Trophoblast cell (in vitro differentiated cells and primary cell): ENCODE results near the gene CDK8.

Source experiments
- DNase-seq, 2 donors: peaks; one replicate each; pipeline ENCODE4 v3.0.0-alpha.2; 2016
- H2AFZ ChIP-seq: 2 replicates; pipeline ENCODE4 v1.6.1; 2013; ENCODE audit warnings: low read length, moderate library complexity, mild to moderate bottlenecking; ENCODE audit not compliant: insufficient read depth, poor library complexity
- H2AK5ac ChIP-seq: 2 replicates; pipeline ENCODE4 v1.6.1; 2013; ENCODE audit warnings: mild to moderate bottlenecking, low read length
- H2BK120ac ChIP-seq: 2 replicates; pipeline ENCODE4 v1.6.1; 2013; ENCODE audit warnings: low read length, mild to moderate bottlenecking, moderate library complexity; ENCODE audit not compliant: insufficient read depth, poor library complexity
- H2BK12ac ChIP-seq: 2 replicates; pipeline ENCODE4 v1.6.1; 2013; ENCODE audit warnings: mild to moderate bottlenecking, low read length, moderate library complexity
- H2BK5ac ChIP-seq: 2 replicates; pipeline ENCODE4 v1.6.1; 2013; ENCODE audit warnings: low read length, low read depth, moderate library complexity, mild to moderate bottlenecking; ENCODE audit not compliant: poor library complexity
- H3K14ac ChIP-seq: 2 replicates; pipeline ENCODE4 v1.6.1; 2013; ENCODE audit warnings: mild to moderate bottlenecking, low read length
- H3K18ac ChIP-seq: 2 replicates; pipeline ENCODE4 v1.6.1; 2013; ENCODE audit warnings: mild to moderate bottlenecking, low read length
- H3K23ac ChIP-seq: 2 replicates; pipeline ENCODE4 v1.6.1; 2013; ENCODE audit warnings: low read length
- H3K27ac ChIP-seq: 2 replicates; pipeline ENCODE4 v1.5.1; 2013; ENCODE audit warnings: low read depth, mild to moderate bottlenecking, inconsistent platforms, low read length, moderate library complexity
- H3K27me3 ChIP-seq: 2 replicates; pipeline ENCODE4 v1.6.1; 2013; ENCODE audit warnings: inconsistent platforms, mild to moderate bottlenecking, low read length, moderate library complexity; ENCODE audit not compliant: insufficient read depth
- H3K36me3 ChIP-seq, 2 experiments: 1 replicate in 1 of 2; 2 replicates in 1 of 2; pipeline ENCODE4 v1.6.1; 2013; ENCODE audit warnings: low read length in 2 of 2, mild to moderate bottlenecking in 2 of 2, moderate library complexity in 1 of 2; ENCODE audit not compliant: insufficient read depth in 2 of 2, control insufficient read depth in 1 of 2
- H3K4ac ChIP-seq: 2 replicates; pipeline ENCODE4 v1.6.1; 2013; ENCODE audit warnings: low read depth, mild to moderate bottlenecking, low read length, moderate library complexity
- H3K4me1 ChIP-seq, 2 experiments: 1 replicate in 1 of 2; 2 replicates in 1 of 2; pipeline ENCODE4 v1.6.1; 2013; ENCODE audit warnings: low read length in 2 of 2, mild to moderate bottlenecking in 2 of 2, moderate library complexity in 1 of 2; ENCODE audit not compliant: insufficient read depth in 2 of 2, control insufficient read depth in 1 of 2
- H3K4me2 ChIP-seq: 2 replicates; pipeline ENCODE4 v1.6.1; 2013; ENCODE audit warnings: inconsistent platforms, mild to moderate bottlenecking, low read length, moderate library complexity
- H3K4me3 ChIP-seq: 2 replicates; pipeline ENCODE4 v1.5.1; 2013; ENCODE audit warnings: mild to moderate bottlenecking, low read depth, low read length, inconsistent platforms
- H3K79me1 ChIP-seq: one replicate; pipeline ENCODE4 v1.6.1; 2013; ENCODE audit warnings: low read length
- H3K79me2 ChIP-seq: 2 replicates; pipeline ENCODE4 v1.6.1; 2013; ENCODE audit warnings: low read length, mild to moderate bottlenecking; ENCODE audit not compliant: control insufficient read depth, insufficient read depth, poor library complexity
- H3K9ac ChIP-seq: 2 replicates; pipeline ENCODE4 v1.6.1; 2013; ENCODE audit warnings: mild to moderate bottlenecking, low read length
- H3K9me3 ChIP-seq: 2 replicates; pipeline ENCODE4 v1.6.1; 2013; ENCODE audit warnings: low read depth, mild to moderate bottlenecking, control low read depth, inconsistent platforms, low read length; ENCODE audit not compliant: insufficient read depth
- H4K12ac ChIP-seq: 2 replicates; pipeline ENCODE4 v1.6.1; 2013; ENCODE audit warnings: low read depth, mild to moderate bottlenecking, low read length, moderate library complexity
- H4K8ac ChIP-seq: 2 replicates; pipeline ENCODE4 v1.6.1; 2013; ENCODE audit warnings: low read depth, mild to moderate bottlenecking, low read length, moderate library complexity
- H4K91ac ChIP-seq: one replicate; pipeline ENCODE4 v1.6.1; 2013; ENCODE audit warnings: low read depth, mild to moderate bottlenecking, low read length, moderate library complexity
- WGBS: extraction: QIAGEN DNeasy Blood & Tissue Kit; methylation state at CpG from one replicate; pipeline ENCODE4 v1.1.7; 2013; ENCODE audit warnings: missing lambda C conversion rate; ENCODE audit not compliant: insufficient read length, insufficient coverage; ENCODE audit errors: extremely low coverage; 5-methylcytosine and 5-hydroxymethylcytosine counted together

Gene CDK8

DNA sequence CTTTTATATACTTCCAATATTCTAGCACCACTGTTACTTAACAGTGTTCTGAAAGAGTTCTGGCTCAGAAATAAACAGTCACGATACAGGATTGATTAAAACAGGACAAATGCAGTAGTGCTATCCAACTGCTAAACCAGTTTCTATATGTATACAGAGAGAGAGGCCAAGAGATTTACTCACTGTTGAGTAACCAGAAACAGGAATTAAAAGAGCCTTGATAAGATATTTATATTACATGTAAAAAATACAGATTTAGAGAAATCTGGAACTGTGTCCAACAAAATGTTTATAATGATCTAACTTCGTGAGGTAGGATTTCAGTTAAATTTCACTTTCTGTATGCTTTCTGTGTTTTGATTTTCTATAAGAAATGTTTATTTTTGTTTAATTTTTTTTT is 116.6 kb downstream of the CDK8 start:
- Histone ChIP-seq H3K79me2 (no peaks in the 10 kb centered on the region), H3K79me1 (no peaks in the 10 kb centered on the region), H3K27ac (no peak overlapping the region), H3K27me3 (no peaks in the 10 kb centered on the region), H4K91ac (no peak overlapping the region), H2AFZ (no peak overlapping the region), H3K9ac (no peak overlapping the region), H3K9me3 (no peaks in the 10 kb centered on the region), H3K14ac (no peak overlapping the region), H3K18ac (no peak overlapping the region), H3K4me3 (no peak overlapping the region), H4K12ac (no peak overlapping the region), H3K4me1 (no peaks in the 10 kb centered on the region), H4K8ac (no peak overlapping the region), H3K4me2 (no peak overlapping the region), H2BK12ac (no peak overlapping the region), H3K36me3 (no peaks in the 10 kb centered on the region), H2BK5ac (no peak overlapping the region), H2BK120ac (no peak overlapping the region), H2AK5ac (no peak overlapping the region), H3K4ac (no peak overlapping the region), H3K23ac (no peak overlapping the region)
- no peak for DNase-seq
- no CpG with 5 or more reads among the region's 2 CpGs for WGBS

DNA sequence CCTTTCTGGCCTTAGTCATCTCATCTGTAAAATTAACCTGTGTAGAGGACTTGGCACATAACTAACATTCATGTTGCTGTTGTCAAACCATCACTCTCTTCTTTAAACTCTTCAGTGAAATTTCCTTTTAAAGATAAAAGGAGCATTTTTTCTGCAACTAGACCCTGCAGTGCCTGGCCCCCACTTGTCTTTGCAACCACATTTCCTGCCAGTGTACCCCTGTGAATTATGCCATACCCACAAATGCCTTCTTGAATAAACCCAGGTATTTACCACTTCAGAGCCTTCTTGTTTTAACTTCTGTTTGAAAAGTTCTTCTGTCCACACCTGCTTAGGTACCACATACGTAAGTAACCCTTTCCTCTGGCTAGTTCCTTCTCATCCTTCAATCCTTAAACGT is 118.8 kb downstream of the CDK8 start:
- Histone ChIP-seq H3K4me1 (no peaks in the 10 kb centered on the region), H2AFZ (no peak overlapping the region), H4K8ac (no peak overlapping the region), H3K27me3 (no peaks in the 10 kb centered on the region), H3K4me3 (no peak overlapping the region), H3K36me3 (no peaks in the 10 kb centered on the region), H3K4ac (no peak overlapping the region), H2BK5ac (no peak overlapping the region), H3K9me3 (no peaks in the 10 kb centered on the region), H3K9ac (no peak overlapping the region), H3K79me2 (no peaks in the 10 kb centered on the region), H2AK5ac (no peak overlapping the region), H4K91ac (no peak overlapping the region), H3K18ac (no peak overlapping the region), H2BK12ac (no peak overlapping the region), H3K23ac (no peak overlapping the region), H4K12ac (no peak overlapping the region), H3K4me2 (no peak overlapping the region), H3K14ac (no peak overlapping the region), H3K27ac (no peak overlapping the region), H3K79me1 (no peaks in the 10 kb centered on the region), H2BK120ac (no peak overlapping the region)
- DNase-seq: no peak
- WGBS: no CpG with 5 or more reads among the region's 2 CpGs

DNA sequence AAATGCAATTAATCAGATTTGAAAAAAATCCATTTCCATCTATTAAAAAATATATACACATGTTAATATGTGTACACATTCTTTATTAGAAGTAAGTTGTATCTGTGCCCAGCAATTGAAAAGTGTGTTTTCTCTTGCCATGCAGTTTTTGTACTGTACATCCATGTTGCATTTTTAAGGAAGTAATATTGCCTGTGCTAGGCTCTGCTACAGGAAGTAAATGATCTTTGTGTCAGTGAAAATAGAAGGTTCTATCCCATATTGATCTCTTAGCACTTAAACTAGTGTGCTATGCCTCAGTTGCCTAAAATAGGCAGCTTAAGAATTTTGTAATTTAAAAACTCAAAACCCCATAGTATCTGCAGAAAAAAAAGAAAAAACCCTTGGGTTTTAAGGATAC is 122.5 kb downstream of the CDK8 start:
- H3K4me3 ChIP-seq: no peak overlapping the region
- no peak overlapping the region for H2BK12ac ChIP-seq
- no peaks in the 10 kb centered on the region for H3K27me3 ChIP-seq
- no peak overlapping the region for H2AFZ ChIP-seq
- no peak overlapping the region for H3K4ac ChIP-seq
- no peak overlapping the region for H3K4me2 ChIP-seq
- H3K9ac ChIP-seq: no peak overlapping the region
- H3K79me2 ChIP-seq: no peaks in the 10 kb centered on the region
- H2AK5ac ChIP-seq: no peak overlapping the region
- no peaks in the 10 kb centered on the region for H3K9me3 ChIP-seq
- no peaks in the 10 kb centered on the region for H3K4me1 ChIP-seq
- no peak overlapping the region for H4K91ac ChIP-seq
- H3K23ac ChIP-seq: no peak overlapping the region
- H2BK5ac ChIP-seq: no peak overlapping the region
- H4K8ac ChIP-seq: no peak overlapping the region
- H3K14ac ChIP-seq: no peak overlapping the region
- no peak overlapping the region for H3K18ac ChIP-seq
- no peaks in the 10 kb centered on the region for H3K36me3 ChIP-seq
- H4K12ac ChIP-seq: no peak overlapping the region
- no peak overlapping the region for H2BK120ac ChIP-seq
- no peak overlapping the region for H3K27ac ChIP-seq
- no peak for DNase-seq
- H3K79me1 ChIP-seq: no peaks in the 10 kb centered on the region

DNA sequence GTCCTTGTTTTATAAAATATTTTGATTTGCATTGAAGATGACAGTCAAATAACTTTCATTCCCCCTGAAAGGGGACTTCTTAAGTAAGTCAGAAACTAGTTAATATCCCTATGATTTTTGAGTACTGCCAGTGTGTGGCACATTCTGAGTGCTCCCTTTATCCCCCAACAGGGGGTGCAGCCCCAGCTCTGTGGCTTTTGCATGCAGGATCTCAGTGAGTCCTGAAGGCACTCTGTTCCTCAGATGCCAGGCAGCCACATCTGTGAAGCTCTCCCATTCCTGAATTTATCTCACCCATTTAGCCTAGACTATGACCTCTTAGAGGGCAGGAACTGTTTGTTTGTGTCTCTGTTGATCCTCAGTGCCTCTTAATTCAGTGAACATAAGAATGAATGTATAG is 123.1 kb downstream of the CDK8 start:
- Histone ChIP-seq H3K9me3 (no peaks in the 10 kb centered on the region), H3K36me3 (no peaks in the 10 kb centered on the region), H3K23ac (no peak overlapping the region), H3K27ac (no peak overlapping the region), H4K12ac (no peak overlapping the region), H2AFZ (no peak overlapping the region), H4K91ac (no peak overlapping the region), H2BK12ac (no peak overlapping the region), H3K18ac (no peak overlapping the region), H3K14ac (no peak overlapping the region), H3K27me3 (no peaks in the 10 kb centered on the region), H3K4ac (no peak overlapping the region), H3K79me2 (no peaks in the 10 kb centered on the region), H3K4me1 (no peaks in the 10 kb centered on the region), H2BK120ac (no peak overlapping the region), H3K4me3 (no peak overlapping the region), H2AK5ac (no peak overlapping the region), H3K4me2 (no peak overlapping the region), H3K9ac (no peak overlapping the region), H2BK5ac (no peak overlapping the region), H4K8ac (no peak overlapping the region), H3K79me1 (no peaks in the 10 kb centered on the region)
- peak in 1 of 2 donors; percentile 48 for DNase-seq

DNA sequence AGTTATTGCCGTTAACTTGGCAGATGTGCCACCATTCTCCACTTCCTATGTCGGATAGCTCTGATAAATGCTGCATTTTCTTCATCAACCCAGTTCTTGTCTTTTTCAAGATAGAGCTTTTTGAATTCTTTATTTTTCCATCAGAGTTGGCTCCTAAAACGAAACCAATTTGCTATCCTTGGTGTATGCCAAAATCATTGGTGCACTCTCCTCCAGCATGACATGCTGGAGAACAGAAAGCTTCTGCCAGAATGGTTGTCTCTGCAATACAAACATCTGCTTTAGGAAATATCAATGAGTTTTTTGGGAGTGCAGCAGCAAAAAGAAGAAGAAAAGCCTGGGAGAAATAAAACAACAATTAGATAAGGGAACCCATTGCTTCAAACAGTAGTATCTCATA is 124.2 kb downstream of the CDK8 start:
- no peak overlapping the region for H4K12ac ChIP-seq
- H3K79me1 ChIP-seq: no peaks in the 10 kb centered on the region
- H3K79me2 ChIP-seq: no peaks in the 10 kb centered on the region
- no peak overlapping the region for H2BK120ac ChIP-seq
- no peaks in the 10 kb centered on the region for H3K27me3 ChIP-seq
- no peak overlapping the region for H3K4me3 ChIP-seq
- no peaks in the 10 kb centered on the region for H3K4me1 ChIP-seq
- no peak overlapping the region for H4K8ac ChIP-seq
- no peak for DNase-seq
- no peak overlapping the region for H3K23ac ChIP-seq
- H3K4me2 ChIP-seq: no peak overlapping the region
- no peak overlapping the region for H3K14ac ChIP-seq
- H2BK5ac ChIP-seq: no peak overlapping the region
- H3K18ac ChIP-seq: no peak overlapping the region
- no peaks in the 10 kb centered on the region for H3K36me3 ChIP-seq
- H3K4ac ChIP-seq: no peak overlapping the region
- H3K27ac ChIP-seq: no peak overlapping the region
- H2AFZ ChIP-seq: no peak overlapping the region
- no peak overlapping the region for H2AK5ac ChIP-seq
- no peaks in the 10 kb centered on the region for H3K9me3 ChIP-seq
- no peak overlapping the region for H2BK12ac ChIP-seq
- no peak overlapping the region for H4K91ac ChIP-seq
- WGBS: no CpG with 5 or more reads among the region's 3 CpGs
- H3K9ac ChIP-seq: no peak overlapping the region
